Progenitor cell of endocrine pancreas (in vitro differentiated cells): ENCODE results near the gene BROX. TPM values are rescaled to one million over a fixed set of nuclear protein-coding genes. Genes with fewer than 3 reads are reported as not detected.

Experiments
- DNase-seq: peaks from one replicate; pipeline ENCODE4 v3.0.0; 2021; ENCODE audit warnings: low spot score; ENCODE audit not compliant: unreplicated experiment
- H3K27ac Mint-ChIP-seq: 2 replicates; pipeline ENCODE4 v1.8.0; 2021; ENCODE audit warnings: mild to moderate bottlenecking, moderate library complexity, mixed read lengths
- H3K27me3 Mint-ChIP-seq: 2 replicates; pipeline ENCODE4 v1.8.0; 2021; ENCODE audit warnings: mixed read lengths
- H3K36me3 Mint-ChIP-seq: 2 replicates; pipeline ENCODE4 v1.8.0; 2022; ENCODE audit warnings: mixed read lengths; ENCODE audit not compliant: insufficient read depth
- H3K4me1 Mint-ChIP-seq: 2 replicates; pipeline ENCODE4 v1.8.0; 2021; ENCODE audit warnings: low read depth, mixed read lengths
- H3K4me3 Mint-ChIP-seq: 2 replicates; pipeline ENCODE4 v1.8.0; 2021; ENCODE audit warnings: low read depth, mild to moderate bottlenecking, moderate library complexity, mixed read lengths
- H3K9me3 Mint-ChIP-seq: 2 replicates; pipeline ENCODE4 v1.8.0; 2021; ENCODE audit warnings: low read depth, mixed read lengths
- CTCF ChIP-seq: fragments of 200-600 bp; sonication (generic); IDR thresholded peaks from one replicate; pipeline ENCODE4 v1.5.0; 2021; ENCODE audit warnings: antibody characterized with exemption, mild to moderate bottlenecking; ENCODE audit not compliant: unreplicated experiment
- total RNA-seq: library from RNA; stranded (reverse); gene quantifications from 2 replicates; pipeline ENCODE4 v1.2.1, GENCODE V29; 2021

Gene BROX
- total RNA-seq, 1 donor from 2014 or later, result 27.5 TPM

DNA sequence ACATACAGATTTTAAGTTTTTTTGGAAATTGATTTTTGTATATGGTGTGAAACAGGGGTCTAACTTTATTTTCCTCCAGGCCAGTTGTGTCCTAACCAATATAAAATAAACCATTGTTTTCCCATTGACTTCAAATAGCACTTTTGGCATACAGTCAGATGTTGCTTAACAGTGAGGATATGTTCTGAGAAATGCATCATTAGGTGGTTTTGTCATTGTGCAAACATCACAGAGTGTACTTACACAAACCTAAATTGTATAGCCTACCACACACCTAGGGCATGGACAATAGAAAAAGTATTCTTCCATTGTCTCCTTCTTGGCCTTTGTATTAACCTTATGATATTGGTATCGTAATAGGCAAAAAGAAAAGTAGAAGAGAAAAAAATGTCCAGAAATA lies 65.1 kb downstream of the BROX start:
- H3K9me3 Mint-ChIP-seq, result no peaks in the 10 kb centered on the region
- peaks cover 2% of the 10 kb centered on the region for H3K27me3 Mint-ChIP-seq
- no peak overlapping the region for H3K4me3 Mint-ChIP-seq
- TF ChIP-seq CTCF, result no peak
- peaks cover 2% of the 10 kb centered on the region for H3K4me1 Mint-ChIP-seq
- no peak for DNase-seq
- no peak overlapping the region for H3K27ac Mint-ChIP-seq
- no peaks in the 10 kb centered on the region for H3K36me3 Mint-ChIP-seq

- Mint-ChIP-seq H3K27me3 (peaks cover 2% of the 10 kb centered on the region), H3K36me3 (no peaks in the 10 kb centered on the region), H3K9me3 (no peaks in the 10 kb centered on the region), H3K4me1 (peaks cover 2% of the 10 kb centered on the region), H3K27ac (no peak overlapping the region), H3K4me3 (no peak overlapping the region)
- DNase-seq, result no peak
- no peak for TF ChIP-seq CTCF
Measured at GRCh38 chr1:222777977-222778376, 65.6 kb downstream of the BROX start.

GRCh38 chr1:222781251-222781650 lies 68.9 kb downstream of the BROX start:
- Mint-ChIP-seq H3K36me3 (no peaks in the 10 kb centered on the region), H3K4me3 (no peak overlapping the region), H3K27me3 (peaks cover 21% of the 10 kb centered on the region), H3K4me1 (peaks cover 4% of the 10 kb centered on the region), H3K9me3 (no peaks in the 10 kb centered on the region), H3K27ac (no peak overlapping the region)
- DNase-seq, result no peak
- no peak for TF ChIP-seq CTCF

- Mint-ChIP-seq H3K4me1 (peaks cover 4% of the 10 kb centered on the region), H3K9me3 (no peaks in the 10 kb centered on the region), H3K4me3 (no peak overlapping the region), H3K36me3 (no peaks in the 10 kb centered on the region), H3K27ac (no peak overlapping the region), H3K27me3 (peaks cover 25% of the 10 kb centered on the region)
- no peak for TF ChIP-seq CTCF
- no peak for DNase-seq
Measured at GRCh38 chr1:222783051-222783450, 70.7 kb downstream of the BROX start.

- no peak overlapping the region for H3K27ac Mint-ChIP-seq
- no peaks in the 10 kb centered on the region for H3K36me3 Mint-ChIP-seq
- H3K27me3 Mint-ChIP-seq, result peaks cover 25% of the 10 kb centered on the region
- no peak for TF ChIP-seq CTCF
- no peak for DNase-seq
- H3K9me3 Mint-ChIP-seq, result no peaks in the 10 kb centered on the region
- H3K4me3 Mint-ChIP-seq, result no peak overlapping the region
- H3K4me1 Mint-ChIP-seq, result peaks cover 4% of the 10 kb centered on the region
Measured at GRCh38 chr1:222784371-222784770, 72.0 kb downstream of the BROX start.

Other genes with a start within 250 kb of the BROX start
- 0.27 and 0.57 TPM in 2 replicates for gene HHIPL2, start 164.5 kb upstream of the BROX start, total RNA-seq
- gene TAF1A, start 122.6 kb upstream of the BROX start, total RNA-seq, result 19.7 and 20.7 TPM in 2 replicates
- 67.1 and 68.6 TPM in 2 replicates for gene MIA3, start 94.5 kb upstream of the BROX start, total RNA-seq
- gene AIDA, start 73 bp upstream of the BROX start, total RNA-seq, result 57.8 and 62.3 TPM in 2 replicates
- gene FAM177B, start 24.6 kb downstream of the BROX start, total RNA-seq, result not detected in 2 replicates
- 9.1 and 9.3 TPM in 2 replicates for gene DISP1, start 102.5 kb downstream of the BROX start, total RNA-seq